ENCODE measurements around the gene CCT4.

CCT4 gene

GRCh38 chr2:61888267-61889055 lies at the start of gene CCT4:
Gene CCT4 (minus strand): TSS chr2:61888656. CDS start chr2:61888507, 149 bp downstream.
- Histone ChIP-seq H3K36me3 (ENCODE audit: control insufficient read depth, low read length) (peaks cover 46% of the 10 kb centered on the region), H3K4me2 (ENCODE audit: low read length) (peak within 1 kb of the TSS; percentile 79), H3F3A (ENCODE audit: control insufficient read depth, insufficient read depth) (peaks cover 5% of the 10 kb centered on the region), H3K27me3 (ENCODE audit: control insufficient read depth, low read length) (no peaks in the 10 kb centered on the region), H3K4me1 (ENCODE audit: control insufficient read depth, low read length) (peaks cover 25% of the 10 kb centered on the region), H3K27ac (ENCODE audit: low read depth, low read length) (peak within 1 kb of the TSS; percentile 71), H3K79me2 (ENCODE audit: control insufficient read depth, low read length) (peaks cover 56% of the 10 kb centered on the region), H4K20me1 (ENCODE audit: control insufficient read depth, insufficient read depth, low read depth, low read length) (peaks cover 27% of the 10 kb centered on the region), H3K4me3 (ENCODE audit: low read length) (peak within 1 kb of the TSS; percentile 82), H3K9me3 (ENCODE audit: control insufficient read depth, insufficient read depth, low read length) (no peaks in the 10 kb centered on the region), H3K9me2 (replicated peaks; ENCODE audit: control insufficient read depth, low read length) (no peaks in the 10 kb centered on the region)
- TF ChIP-seq CTCF (IDR thresholded peaks at IDR 0.05; ENCODE audit: low read depth, low read length, poor library complexity, severe bottlenecking): no peak
- no peak for TF ChIP-seq EZH2phosphoT487 (IDR thresholded peaks at IDR 0.05; ENCODE audit: borderline replicate concordance, low read length)

DNA sequence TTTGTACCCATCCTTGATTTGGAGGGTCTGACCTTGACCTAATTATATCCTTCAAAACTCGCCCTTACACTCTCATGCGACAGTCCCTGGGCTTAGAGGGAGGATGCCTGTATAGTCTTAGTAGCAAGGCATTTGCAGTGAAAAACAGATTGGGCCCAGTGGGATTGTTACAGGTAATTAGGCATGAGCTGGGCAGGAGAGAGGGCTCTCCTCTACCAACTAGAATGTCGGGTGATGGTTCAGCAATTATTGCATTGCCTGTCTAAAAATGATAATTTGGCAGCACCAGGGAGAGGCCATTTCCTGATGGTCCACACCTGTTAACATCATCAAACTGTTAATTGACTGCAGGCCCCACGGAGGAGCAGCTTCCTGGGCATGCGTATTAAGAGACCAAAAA lies 49.4 kb upstream of the CCT4 start:
- H3K9me2 ChIP-seq (replicated peaks; ENCODE audit: control insufficient read depth, low read length): no peaks in the 10 kb centered on the region
- no peak overlapping the region for H3K4me3 ChIP-seq (ENCODE audit: low read length)
- no peaks in the 10 kb centered on the region for H3K27me3 ChIP-seq (ENCODE audit: control insufficient read depth, low read length)
- no peaks in the 10 kb centered on the region for H3K36me3 ChIP-seq (ENCODE audit: control insufficient read depth, low read length)
- H3K79me2 ChIP-seq (ENCODE audit: control insufficient read depth, low read length): no peaks in the 10 kb centered on the region
- no peaks in the 10 kb centered on the region for H3K9me3 ChIP-seq (ENCODE audit: control insufficient read depth, insufficient read depth, low read length)
- H3K27ac ChIP-seq (ENCODE audit: low read depth, low read length): no peak overlapping the region
- no peak for TF ChIP-seq EZH2phosphoT487 (IDR thresholded peaks at IDR 0.05; ENCODE audit: borderline replicate concordance, low read length)
- no peak for TF ChIP-seq CTCF (IDR thresholded peaks at IDR 0.05; ENCODE audit: low read depth, low read length, poor library complexity, severe bottlenecking)
- no peaks in the 10 kb centered on the region for H3K4me1 ChIP-seq (ENCODE audit: control insufficient read depth, low read length)
- H3F3A ChIP-seq (ENCODE audit: control insufficient read depth, insufficient read depth): no peaks in the 10 kb centered on the region
- no peak overlapping the region for H3K4me2 ChIP-seq (ENCODE audit: low read length)
- H4K20me1 ChIP-seq (ENCODE audit: control insufficient read depth, insufficient read depth, low read depth, low read length): no peaks in the 10 kb centered on the region

- Histone ChIP-seq H3K79me2 (ENCODE audit: control insufficient read depth, low read length) (no peaks in the 10 kb centered on the region), H3K9me3 (ENCODE audit: control insufficient read depth, insufficient read depth, low read length) (no peaks in the 10 kb centered on the region), H3F3A (ENCODE audit: control insufficient read depth, insufficient read depth) (no peaks in the 10 kb centered on the region), H3K4me2 (ENCODE audit: low read length) (no peak overlapping the region), H3K27ac (ENCODE audit: low read depth, low read length) (no peak overlapping the region), H3K36me3 (ENCODE audit: control insufficient read depth, low read length) (no peaks in the 10 kb centered on the region), H3K27me3 (ENCODE audit: control insufficient read depth, low read length) (no peaks in the 10 kb centered on the region), H3K9me2 (replicated peaks; ENCODE audit: control insufficient read depth, low read length) (no peaks in the 10 kb centered on the region), H4K20me1 (ENCODE audit: control insufficient read depth, insufficient read depth, low read depth, low read length) (no peaks in the 10 kb centered on the region), H3K4me3 (ENCODE audit: low read length) (no peak overlapping the region), H3K4me1 (ENCODE audit: control insufficient read depth, low read length) (no peaks in the 10 kb centered on the region)
- TF ChIP-seq CTCF (IDR thresholded peaks at IDR 0.05; ENCODE audit: low read depth, low read length, poor library complexity, severe bottlenecking): no peak
- TF ChIP-seq EZH2phosphoT487 (IDR thresholded peaks at IDR 0.05; ENCODE audit: borderline replicate concordance, low read length): no peak
These were observed 48.6 kb upstream of the CCT4 start for GRCh38 chr2:61937098-61937497.

Data from DOHH2 (cell line).